NB4 (cell line): ENCODE results near the gene WLS.

Experiments
- POLR2A ChIP-seq: IDR thresholded peaks from 2 replicates; pipeline ENCODE4 v1.6.1; 2011; ENCODE audit warnings: mild to moderate bottlenecking; ENCODE audit not compliant: insufficient read length; ENCODE audit errors: extremely low read depth
- TF ChIP-seq, protein P1 (sequence below): IDR thresholded peaks from one replicate; pipeline ENCODE4 v1.5.1; 2012; ENCODE audit warnings: low read depth, low read length
- TF ChIP-seq, protein P2 (sequence below): IDR thresholded peaks from 2 replicates; pipeline ENCODE4 v1.6.1; 2011; ENCODE audit warnings: low read depth, low read length

DNA sequence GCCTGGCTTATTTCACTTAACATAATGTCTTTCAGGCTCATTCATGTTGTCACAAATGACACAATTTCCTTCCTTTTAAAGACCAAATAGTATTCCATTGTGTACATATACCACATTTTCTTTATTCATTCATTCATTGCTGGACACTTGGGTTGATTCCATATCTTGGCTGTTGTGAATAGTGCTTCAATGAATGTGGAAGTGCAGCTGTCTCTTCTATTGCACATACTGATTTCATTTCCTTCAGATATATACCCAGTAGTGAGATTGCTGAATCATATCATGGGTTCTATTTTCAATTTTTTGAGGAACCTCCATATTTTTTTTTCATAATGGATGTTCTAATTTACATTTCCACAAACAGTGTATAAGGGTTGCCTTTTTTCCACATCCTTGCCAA is 38.6 kb upstream of the WLS start:
- TF ChIP-seq, protein P1, sequence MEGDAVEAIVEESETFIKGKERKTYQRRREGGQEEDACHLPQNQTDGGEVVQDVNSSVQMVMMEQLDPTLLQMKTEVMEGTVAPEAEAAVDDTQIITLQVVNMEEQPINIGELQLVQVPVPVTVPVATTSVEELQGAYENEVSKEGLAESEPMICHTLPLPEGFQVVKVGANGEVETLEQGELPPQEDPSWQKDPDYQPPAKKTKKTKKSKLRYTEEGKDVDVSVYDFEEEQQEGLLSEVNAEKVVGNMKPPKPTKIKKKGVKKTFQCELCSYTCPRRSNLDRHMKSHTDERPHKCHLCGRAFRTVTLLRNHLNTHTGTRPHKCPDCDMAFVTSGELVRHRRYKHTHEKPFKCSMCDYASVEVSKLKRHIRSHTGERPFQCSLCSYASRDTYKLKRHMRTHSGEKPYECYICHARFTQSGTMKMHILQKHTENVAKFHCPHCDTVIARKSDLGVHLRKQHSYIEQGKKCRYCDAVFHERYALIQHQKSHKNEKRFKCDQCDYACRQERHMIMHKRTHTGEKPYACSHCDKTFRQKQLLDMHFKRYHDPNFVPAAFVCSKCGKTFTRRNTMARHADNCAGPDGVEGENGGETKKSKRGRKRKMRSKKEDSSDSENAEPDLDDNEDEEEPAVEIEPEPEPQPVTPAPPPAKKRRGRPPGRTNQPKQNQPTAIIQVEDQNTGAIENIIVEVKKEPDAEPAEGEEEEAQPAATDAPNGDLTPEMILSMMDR = no peak
- no peak for TF ChIP-seq POLR2A
- TF ChIP-seq, protein P2, sequence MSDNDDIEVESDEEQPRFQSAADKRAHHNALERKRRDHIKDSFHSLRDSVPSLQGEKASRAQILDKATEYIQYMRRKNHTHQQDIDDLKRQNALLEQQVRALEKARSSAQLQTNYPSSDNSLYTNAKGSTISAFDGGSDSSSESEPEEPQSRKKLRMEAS = no peak
